T-helper 22 cell (primary cell): ENCODE data around the gene PPM1F.

Experiments
- DNase-seq: peaks from one replicate; pipeline ENCODE4 v3.0.0-alpha.2; 2020; ENCODE audit warnings: low read depth

PPM1F gene, protein sequence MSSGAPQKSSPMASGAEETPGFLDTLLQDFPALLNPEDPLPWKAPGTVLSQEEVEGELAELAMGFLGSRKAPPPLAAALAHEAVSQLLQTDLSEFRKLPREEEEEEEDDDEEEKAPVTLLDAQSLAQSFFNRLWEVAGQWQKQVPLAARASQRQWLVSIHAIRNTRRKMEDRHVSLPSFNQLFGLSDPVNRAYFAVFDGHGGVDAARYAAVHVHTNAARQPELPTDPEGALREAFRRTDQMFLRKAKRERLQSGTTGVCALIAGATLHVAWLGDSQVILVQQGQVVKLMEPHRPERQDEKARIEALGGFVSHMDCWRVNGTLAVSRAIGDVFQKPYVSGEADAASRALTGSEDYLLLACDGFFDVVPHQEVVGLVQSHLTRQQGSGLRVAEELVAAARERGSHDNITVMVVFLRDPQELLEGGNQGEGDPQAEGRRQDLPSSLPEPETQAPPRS

DNA sequence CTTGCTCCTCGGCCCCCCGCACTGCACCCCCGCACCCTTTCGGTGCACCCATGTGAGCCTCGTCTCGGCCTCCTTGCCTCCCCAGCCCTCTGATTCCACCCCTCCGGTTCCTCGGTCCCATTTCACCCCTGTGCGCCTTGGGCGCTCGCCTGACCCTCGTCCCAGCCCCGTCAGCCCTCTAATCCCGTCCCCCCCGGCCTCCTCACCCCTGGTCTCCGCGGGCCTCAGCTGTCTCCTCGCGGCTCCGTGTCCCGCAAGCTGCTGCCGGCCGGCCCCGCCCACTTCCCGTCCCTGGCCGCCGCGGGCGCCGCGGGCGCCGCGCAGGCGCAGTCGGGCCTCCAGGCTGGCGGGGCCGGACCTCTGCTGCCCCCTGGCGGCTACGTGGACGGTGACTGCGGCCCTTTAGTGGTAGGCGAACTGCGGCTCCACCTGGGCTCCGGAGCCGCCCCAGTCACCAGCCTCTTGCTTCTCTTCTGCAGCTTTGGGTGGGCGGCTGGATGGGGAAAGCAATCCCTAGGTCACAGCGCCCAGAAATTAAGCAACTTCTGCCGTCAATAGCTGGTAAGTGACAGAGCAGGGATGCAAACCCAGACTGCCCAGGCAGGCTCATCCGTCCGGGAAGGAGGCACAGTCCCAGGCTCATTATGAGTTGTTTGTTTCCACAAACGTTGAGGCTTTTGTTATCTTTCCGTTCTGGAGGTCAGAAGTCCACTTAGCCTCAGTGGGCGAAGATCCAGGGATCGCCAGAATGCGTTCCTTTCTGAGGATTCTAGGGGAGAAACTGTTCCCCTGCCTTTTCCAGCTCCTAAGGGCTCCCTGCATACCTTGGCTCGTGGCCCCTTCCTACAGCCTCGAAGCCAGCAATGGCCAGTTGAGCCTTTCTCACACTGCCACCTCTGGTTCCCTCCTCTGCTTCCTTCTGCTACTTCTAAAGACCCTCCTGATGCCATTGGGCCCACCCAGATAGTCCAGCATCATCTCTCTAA lies at the start of gene PPM1F:
Gene PPM1F, minus strand, starts transcription at position 263 of the 986 bp plus-strand sequence. CDS start 6,800 bp downstream, outside the sequence.
- peak; percentile 75 for DNase-seq

DNA sequence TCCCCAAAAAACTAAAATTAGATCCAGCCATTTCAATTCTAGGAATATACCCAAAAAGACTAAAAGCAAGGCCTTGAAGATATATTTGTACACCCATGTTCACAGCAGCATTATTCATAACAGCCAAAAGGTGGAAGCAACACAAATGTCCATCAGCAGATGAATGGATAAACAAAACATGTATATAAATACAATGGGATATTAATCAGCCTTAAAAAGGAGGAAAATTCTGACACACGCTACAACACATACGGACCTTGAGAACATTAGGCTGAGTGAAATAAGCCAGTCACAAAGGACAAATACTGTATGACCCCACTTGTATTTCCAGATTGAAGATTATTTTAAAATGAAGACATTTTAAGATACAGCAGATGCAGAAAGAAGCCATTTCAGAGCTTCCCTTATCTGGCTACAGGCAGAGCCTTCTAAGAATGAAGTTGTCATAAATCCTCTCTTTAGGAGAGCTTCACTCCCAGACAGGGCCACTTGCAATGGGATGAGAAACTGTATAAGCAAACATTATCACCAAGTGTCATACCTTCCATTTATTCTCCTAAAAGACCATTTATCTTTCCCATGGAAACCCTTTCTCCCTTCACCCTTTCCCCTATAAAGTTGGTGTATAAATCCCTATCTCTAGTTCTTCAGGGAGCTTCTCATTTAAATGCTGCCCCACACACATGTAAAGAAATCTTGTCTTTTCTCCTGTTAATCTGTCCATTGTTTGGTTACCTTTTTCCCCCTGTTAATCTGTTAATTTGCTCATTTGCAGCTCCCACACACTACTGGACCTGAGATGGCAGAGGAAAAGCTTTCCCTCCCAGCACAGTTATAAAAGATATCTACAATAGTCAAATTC lies 49.2 kb upstream of the PPM1F start:
- DNase-seq = no peak

DNA sequence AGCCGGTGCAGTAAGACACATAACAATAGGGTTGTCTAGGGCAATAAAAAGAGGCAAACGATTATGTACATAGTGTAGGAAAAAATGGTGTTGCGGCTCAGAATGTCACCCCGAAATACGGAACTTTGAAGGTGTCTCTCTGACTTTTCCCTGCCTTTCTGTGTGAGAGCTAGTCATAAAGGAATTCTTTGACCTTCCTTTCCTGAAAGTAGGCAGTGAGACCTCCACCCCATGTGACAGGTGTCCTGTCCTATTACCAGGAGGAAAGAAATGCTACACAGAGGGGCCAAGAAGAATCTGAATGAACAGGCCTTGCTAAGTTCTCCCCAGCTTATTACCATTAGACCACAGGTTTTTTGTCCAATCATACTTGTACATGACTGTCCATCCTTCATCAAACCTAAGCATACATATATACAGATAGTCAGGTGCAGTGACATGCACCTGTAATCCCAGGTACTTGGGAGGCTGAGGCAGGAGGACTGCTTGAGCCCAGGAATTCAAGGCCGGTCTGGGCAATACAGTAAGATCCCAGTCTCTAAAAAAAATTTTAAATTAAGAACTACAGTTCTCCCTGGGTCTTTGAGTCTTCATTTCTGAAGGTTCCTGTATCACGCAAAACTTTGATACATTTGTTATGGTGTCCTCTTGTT lies 46.1 kb upstream of the PPM1F start:
- no peak for DNase-seq

DNA sequence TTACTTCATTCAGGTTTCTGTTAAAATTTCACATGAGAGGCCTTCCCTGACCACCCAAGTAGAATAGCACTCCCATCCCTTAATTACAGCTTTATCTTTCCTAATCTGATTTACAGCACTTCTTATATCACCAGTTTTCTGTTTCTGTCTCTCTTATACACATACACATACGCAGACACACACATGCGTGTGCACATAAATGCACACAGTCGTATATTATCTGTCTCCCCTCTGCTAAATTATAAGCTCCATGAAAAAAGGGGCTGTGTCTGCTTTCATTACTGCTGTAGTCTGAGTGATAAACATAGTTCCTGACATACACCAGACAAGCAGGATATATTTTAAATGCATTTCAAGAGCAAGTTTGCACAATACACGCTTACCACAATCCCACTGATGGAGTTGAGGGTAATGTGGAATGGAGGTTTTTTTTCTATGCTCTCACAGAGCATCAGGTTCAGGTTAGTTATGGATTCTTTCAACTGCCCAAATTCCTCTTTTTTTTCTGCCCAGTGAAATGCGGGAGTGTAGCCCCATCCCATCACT lies 43.6 kb upstream of the PPM1F start:
- DNase-seq = no peak

DNA sequence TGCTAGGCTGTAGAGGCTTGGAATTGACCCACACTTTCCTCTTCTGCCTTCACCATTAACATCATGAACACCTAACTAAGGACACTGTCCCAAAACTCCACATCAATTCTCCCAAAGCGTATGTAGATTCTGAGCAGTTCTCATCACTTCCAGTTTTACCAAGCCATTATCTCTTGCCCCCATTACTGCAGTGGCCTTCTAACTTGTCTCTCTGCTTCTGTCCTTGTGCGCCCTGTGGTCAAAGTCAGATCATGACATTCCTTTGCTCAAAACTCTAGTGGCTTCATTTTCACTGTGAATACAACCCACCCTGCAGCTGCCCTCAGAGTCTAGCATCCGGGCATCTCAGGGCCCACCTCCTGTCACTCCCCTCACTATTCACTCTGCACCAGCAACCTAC lies 43.0 kb upstream of the PPM1F start:
- no peak for DNase-seq

DNA sequence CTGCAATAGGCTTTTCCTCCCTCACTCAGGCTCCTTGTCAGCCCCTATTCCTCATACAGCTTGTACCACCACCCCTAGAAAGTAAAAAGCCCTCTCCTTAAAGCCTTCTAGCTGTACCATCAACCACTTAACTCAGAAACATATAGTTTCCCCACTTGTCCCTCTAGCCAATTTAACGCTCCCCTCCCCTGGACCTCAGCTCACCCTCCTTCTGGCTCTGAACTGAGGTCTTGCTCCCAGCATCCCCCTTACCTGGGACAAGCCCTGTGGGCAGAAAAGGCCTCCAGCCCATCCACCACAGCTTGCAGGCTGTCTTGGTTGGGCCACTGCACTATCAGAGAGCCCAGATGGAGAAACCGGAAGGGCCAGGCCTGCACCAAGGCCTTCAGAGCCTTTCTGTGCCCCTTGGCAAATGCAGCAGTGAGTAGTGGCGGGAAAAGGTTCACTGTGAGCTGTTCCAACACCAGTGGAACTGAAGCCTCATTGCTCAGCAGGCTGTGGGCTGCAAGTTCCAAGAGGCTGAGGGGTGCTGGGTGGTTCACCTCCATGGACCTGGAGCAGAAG lies 42.3 kb upstream of the PPM1F start:
- no peak for DNase-seq

DNA sequence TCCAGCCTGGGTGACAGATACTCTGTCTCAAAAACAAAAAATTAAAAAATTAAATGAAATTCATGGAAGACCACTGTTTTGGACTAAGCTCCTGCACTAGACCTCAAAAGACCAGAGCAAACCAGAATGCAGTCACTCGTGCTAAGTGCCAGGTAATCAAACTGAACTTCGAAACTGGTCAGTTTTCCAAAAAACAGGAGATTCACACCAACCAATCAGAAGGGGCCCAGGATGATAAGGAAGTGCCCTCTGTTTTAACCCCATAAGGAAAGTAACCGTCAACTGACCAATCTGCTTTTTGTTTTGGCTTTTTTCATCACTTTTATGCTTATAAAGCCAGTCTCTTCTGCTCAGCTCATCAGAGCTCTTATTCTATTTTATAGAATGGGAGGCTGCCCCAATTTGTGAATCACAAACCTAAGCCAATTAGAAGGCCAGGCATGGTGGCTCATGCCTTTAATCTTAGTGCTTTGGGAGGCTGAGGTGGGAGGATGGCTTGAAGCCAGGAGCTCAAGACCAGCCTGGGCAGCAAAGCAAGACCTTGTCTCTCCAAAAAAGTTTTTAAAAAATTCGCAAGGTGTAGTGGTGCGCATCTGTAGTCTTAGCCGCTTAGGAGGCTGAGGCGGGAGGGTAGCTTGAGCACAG lies 40.1 kb upstream of the PPM1F start:
- no peak for DNase-seq

DNA sequence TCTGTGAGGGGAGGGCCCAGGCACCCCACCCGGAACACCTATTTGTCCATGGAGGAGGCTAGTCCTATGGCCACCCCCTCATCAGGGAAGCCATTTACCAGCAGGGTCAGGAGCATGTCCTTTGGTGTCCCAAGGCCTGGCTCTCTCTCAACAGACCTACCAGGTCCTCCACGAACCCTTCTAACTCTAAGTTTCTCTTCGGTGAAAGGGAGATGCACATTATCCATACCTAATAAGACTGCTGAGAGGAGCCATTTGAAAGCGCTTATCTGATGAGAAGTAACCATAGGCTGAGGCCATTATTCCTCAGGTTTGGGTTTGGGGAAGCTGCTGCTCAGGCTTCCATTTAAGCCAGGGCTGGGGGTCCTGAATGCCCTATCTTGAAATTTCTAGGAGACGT lies 39.1 kb upstream of the PPM1F start:
- no peak for DNase-seq

DNA sequence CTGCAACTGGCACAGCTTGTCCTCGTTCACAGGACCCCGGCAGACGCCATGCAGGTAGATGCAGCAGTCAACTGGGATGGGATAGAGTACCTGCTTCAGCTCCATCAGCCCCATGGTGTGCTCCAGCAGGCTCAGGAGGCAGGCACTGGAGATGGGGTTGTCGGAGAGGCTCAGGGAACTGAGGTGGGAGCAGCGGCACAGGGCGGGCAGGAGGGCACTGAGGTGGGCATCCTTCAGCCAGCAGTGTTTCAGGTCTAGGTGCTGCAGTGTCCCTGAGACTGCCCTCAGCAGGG lies 38.6 kb upstream of the PPM1F start:
- no peak for DNase-seq

DNA sequence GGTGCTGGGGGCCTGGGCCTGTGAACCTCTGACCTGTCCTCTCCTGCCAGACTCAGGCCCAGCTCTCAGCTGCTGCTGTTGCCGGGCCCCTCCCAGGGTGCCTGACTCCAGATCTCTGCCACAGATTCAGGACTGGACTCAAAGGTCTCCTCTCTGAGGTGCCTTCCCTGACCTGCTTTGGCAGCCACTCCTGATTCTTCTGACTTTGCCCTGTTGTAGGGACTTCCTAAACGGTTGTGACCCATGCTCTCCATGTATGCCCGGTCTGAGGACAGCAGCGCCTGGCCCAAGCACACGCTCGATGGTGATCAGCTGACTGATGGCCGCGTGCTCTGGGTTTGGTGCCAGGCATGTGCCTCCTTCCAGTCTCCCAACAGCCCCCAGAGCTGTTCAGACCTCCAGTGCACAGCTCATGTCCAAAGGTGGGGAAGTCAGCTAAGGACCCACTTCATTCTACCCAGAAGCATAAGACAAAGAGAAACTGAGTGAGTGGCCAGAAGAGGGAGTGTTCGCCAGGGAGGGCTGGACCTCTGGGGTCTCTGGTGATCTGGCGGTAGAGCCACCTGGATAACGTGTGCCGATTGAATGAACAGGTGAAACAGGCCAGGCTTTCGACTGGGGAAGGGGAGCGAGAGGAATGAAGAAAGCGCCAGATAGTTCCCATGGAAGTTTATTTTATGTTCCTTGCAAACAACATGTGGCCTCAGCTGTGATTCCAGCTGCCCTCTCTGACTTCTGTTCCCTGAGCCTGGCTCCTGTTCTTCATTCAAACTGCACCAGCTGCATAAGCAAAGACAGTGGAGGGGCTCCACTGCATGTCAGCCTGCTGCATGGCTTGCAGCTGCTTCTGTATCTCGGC lies 38.0 kb upstream of the PPM1F start:
- no peak for DNase-seq

DNA sequence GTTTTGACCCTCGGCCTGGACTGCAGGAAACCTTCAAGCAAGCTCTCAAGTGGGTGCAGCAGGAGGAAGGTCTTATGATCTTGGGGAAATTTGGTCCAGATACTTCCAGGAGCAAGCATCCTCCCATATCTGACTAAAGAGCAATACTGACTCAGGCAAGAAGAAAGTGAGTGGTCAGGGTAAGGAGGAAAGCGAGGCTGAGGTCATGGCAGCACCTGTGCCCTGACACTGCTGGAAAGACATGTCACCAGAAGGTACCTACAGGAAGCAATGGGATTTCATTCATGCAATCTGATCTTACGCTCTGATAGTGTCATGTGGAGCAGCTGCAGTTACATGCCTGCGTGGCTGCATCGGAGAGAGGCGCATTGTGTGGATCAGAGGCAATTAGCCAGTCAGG lies 36.4 kb upstream of the PPM1F start:
- no peak for DNase-seq

DNA sequence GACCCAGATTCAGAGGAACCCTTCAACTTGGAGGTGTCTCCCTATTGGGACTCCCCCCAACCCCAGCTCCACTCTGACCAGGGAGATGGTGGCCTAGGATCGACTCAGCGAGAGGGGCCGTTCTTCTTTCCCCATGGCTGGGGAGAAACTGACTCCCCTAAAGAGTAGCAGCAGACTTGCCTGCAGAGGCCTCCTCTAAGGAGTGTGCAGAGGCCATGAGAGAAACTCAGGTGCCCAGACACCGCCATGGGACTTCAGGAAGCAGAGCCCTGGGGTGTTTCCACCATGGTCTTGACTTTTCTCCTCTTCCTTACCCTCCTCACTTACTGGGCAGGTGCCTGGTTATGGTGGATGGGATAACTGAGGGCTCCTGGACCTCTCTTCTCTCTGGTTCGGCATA lies 32.6 kb upstream of the PPM1F start:
- no peak for DNase-seq

DNA sequence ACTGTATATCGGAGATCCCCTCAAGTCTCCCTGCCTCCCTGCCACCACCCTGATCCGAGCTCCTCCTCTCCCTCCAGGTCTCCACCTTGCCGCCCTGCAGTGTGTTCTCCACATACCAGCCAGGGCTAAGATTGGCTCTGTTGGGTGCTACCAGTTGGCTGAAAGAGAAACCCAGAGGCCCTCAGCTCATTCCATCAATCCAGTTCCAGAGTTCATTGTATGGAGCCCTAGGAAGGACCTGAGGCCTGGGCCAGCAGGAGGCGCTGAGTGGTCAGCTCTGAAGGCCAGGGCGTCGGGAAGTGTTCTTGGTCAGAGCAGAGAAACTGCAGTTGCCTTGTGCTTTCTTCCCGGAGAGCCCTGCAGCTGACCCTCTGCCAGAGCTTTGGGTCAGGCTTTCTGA lies 32.1 kb upstream of the PPM1F start:
- no peak for DNase-seq

DNA sequence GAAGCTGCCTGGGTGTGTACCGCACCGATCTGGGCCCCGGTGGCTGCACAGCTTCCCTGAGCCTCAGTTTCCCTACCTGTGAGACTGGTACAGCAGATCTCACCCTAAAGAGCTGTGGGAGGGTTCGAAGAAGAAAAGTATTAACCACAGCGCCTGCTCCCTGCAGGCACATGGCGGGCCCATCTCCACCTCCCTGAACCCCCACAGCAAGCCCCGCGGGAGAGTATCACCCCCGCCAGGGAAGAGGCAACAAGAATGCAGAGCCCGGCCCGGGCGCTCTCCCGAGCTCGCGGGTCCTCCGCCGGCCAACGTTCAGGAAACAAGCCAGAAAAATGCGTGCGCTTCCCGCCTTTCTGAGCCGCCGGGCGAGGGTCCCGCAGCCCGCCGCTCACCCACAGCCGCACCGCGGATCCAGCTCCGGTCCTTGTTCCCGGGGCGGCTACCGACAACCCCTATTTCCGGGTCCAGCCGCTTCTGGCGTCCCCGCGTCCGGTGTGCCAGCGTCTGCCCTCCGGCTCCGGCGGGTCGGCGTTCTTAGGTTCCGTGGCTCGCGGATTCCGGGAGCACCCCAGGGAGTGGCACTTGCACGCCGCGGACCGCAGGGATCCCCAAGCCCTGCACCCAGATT lies 29.8 kb upstream of the PPM1F start, which contains the start of gene TOP3B:
Gene TOP3B, minus strand, starts transcription at position 450 of the 628 bp plus-strand sequence. CDS start 7,078 bp downstream, outside the sequence.
- DNase-seq = peak; percentile 56

DNA sequence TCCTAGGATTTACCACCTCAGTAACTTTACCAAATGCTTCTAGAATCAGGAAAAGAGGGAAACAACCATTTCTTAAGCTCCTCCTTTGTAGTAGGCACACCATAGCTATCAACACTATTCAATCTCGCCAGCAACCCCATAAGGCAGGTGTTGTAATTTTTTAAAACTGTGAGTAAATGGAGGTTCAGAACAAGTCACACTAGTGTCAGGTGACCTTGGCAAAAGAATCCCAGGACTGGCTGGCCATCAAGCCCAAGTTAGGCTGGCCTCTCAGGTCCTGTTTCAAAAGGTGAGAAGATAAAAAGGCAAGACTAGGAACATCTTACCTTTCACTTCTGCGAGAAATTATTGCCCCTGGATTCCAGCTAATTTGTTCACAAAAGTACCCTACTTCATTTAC lies 29.2 kb upstream of the PPM1F start:
- no peak for DNase-seq

DNA sequence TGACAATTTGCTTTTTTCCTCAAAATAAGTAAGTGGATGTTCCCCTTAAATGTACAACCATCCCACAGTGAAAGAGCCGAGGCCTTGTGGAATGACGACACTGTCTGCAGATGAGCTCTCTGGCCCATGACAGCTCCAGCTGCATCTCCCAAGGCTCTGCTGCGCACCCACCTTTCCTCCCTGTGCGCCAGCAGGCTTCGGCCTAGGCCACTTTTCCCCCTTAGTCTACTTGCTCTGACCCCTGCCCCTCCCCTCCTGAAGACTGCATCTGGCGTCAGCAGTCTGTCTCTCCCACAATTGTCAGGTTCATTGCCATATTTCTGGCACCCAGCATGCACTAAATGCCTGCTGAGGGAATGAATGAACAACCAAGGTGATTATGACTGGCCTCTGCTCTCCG lies 27.9 kb upstream of the PPM1F start:
- DNase-seq = no peak

DNA sequence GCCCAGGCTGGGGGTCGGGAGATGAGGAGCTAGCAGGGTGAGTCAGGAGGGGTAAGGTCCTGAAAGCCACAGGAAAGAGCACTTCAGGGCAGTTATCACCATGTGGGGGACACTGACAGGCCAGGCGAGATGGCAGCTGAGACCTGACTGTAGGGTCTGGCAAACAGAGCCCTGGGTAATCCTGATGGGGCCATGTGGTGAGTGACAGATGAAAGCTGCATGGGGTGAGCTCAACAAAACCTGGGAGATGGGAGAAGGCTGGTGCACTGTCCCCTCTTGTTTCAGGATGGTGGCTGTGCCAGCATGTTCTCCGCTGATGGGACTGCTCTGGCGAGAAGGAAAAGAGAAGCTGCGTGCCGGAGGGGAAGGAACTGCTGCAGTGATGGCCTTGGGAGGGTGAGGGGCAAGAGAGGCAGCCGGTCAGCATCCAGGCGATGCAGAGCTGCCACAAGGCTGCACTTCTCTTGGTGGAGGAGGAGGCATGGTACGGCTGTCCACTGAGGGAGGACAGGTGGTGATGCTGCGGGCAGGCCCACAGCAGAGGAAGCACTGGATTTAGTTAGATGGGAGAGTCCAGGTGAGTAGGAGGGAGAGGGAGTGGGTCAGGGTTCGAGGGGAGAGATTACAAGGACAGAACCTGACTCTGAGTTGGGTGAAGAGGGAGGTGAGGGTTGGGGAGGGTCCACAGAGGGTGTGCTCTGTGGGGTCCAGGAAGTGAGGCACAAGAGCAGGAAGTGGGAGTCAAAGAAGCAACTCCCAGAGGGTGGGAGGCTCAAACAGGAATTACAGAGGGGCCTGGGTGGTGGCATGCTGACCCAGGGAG lies 26.1 kb upstream of the PPM1F start:
- no peak for DNase-seq

DNA sequence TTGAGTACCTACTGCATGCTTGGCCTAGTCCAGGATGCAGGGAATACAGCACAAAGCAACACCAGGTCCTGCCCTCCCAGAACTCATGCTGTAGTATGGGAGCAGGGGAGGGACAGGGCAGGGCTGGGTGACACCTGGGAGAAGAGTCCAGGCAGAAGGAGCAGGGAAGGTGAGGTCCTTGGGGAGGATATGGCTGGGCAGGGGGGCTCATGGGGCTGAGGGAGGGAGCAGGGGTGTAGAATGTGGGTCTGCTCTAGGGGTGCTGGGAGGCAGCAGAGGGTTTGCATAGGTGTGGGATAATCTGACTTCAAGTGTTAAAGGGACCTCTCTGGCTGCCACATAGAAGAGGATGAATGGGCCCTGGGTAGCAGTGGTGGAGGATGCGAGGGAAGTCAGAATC lies 25.2 kb upstream of the PPM1F start:
- no peak for DNase-seq
